ACC112 (cell line): ENCODE results near the gene SCTR.

Source experiments
- H2AFZ ChIP-seq: fragments of 200-600 bp; sonication (generic); one replicate; pipeline ENCODE4 v1.6.0; 2017; ENCODE audit warnings: antibody characterized with exemption, low read length; ENCODE audit not compliant: unreplicated experiment
- H3K27ac ChIP-seq: fragments of 200-600 bp; sonication (generic); 2 replicates; pipeline ENCODE4 v1.5.1; 2014; ENCODE audit warnings: low read depth, mild to moderate bottlenecking, antibody characterized with exemption, low read length, moderate library complexity
- H3K27me3 ChIP-seq: fragments of 200-600 bp; sonication (generic); 2 replicates; pipeline ENCODE4 v1.6.1; 2014; ENCODE audit warnings: mild to moderate bottlenecking, antibody characterized with exemption, low read length, moderate library complexity, mixed read lengths; ENCODE audit not compliant: insufficient read depth
- H3K36me3 ChIP-seq: fragments of 200-600 bp; sonication (generic); 2 replicates; pipeline ENCODE4 v1.6.1; 2016; ENCODE audit warnings: mild to moderate bottlenecking, antibody characterized with exemption, low read length, moderate library complexity, mixed read lengths; ENCODE audit not compliant: insufficient read depth
- H3K4me1 ChIP-seq: fragments of 200-600 bp; sonication (generic); one replicate; pipeline ENCODE4 v1.6.1; 2016; ENCODE audit warnings: low read length, mixed read lengths; ENCODE audit not compliant: insufficient read depth, unreplicated experiment, control insufficient read depth
- H3K4me3 ChIP-seq: fragments of 200-600 bp; sonication (generic); 2 replicates; pipeline ENCODE4 v1.5.1; 2014; ENCODE audit warnings: mild to moderate bottlenecking, low read depth, low read length
- H3K79me2 ChIP-seq: fragments of 200-600 bp; sonication (generic); one replicate; pipeline ENCODE4 v1.6.0; 2016; ENCODE audit warnings: low read length; ENCODE audit not compliant: control insufficient read depth, unreplicated experiment, insufficient read depth

The SCTR gene

GRCh38 chr2:119488245-119489214 is 35.8 kb downstream of the SCTR start:
- no peaks in the 10 kb centered on the region for H3K79me2 ChIP-seq
- H3K4me1 ChIP-seq: peaks cover 42% of the 10 kb centered on the region
- no peak overlapping the region for H3K4me3 ChIP-seq
- no peaks in the 10 kb centered on the region for H3K36me3 ChIP-seq
- H3K27ac ChIP-seq: no peak overlapping the region
- no peaks in the 10 kb centered on the region for H3K27me3 ChIP-seq
- H2AFZ ChIP-seq: no peak overlapping the region

GRCh38 chr2:119487434-119488244 is 36.6 kb downstream of the SCTR start:
- Histone ChIP-seq H3K4me3 (no peak overlapping the region), H3K79me2 (no peaks in the 10 kb centered on the region), H3K27ac (no peak overlapping the region), H3K4me1 (peaks cover 48% of the 10 kb centered on the region), H3K36me3 (no peaks in the 10 kb centered on the region), H2AFZ (no peak overlapping the region), H3K27me3 (no peaks in the 10 kb centered on the region)

DNA sequence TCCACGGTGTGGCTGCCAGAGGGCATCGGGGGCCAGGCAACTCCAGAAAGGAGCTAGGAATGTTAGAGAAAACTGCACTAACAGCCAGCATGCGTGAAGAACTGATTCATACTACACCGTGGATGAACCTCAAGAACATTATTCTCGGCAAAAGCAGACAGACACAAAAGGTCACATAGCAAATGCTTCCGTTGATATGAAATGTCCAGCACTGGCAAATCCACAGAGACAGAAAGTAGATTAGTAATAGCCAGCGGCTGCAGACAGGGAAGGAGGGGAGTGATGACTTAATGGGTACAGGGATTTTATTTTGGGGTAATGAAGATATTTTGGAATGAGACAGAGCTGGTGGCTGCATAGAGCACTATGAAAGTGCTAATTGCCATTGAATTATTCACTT is 37.4 kb downstream of the SCTR start:
- peak overlapping the region; percentile 23; the same call in 1 of the 2 replicates for H3K27ac ChIP-seq
- no peak overlapping the region for H3K4me3 ChIP-seq
- peaks cover 41% of the 10 kb centered on the region for H3K4me1 ChIP-seq
- no peaks in the 10 kb centered on the region for H3K79me2 ChIP-seq
- H3K36me3 ChIP-seq: no peaks in the 10 kb centered on the region
- H3K27me3 ChIP-seq: no peaks in the 10 kb centered on the region
- H2AFZ ChIP-seq: peak overlapping the region; percentile 22

GRCh38 chr2:119486196-119486827 is 38.0 kb downstream of the SCTR start:
- no peaks in the 10 kb centered on the region for H3K36me3 ChIP-seq
- H3K4me3 ChIP-seq: no peak overlapping the region
- peaks cover 38% of the 10 kb centered on the region for H3K4me1 ChIP-seq
- H2AFZ ChIP-seq: peak overlapping the region; percentile 22
- no peaks in the 10 kb centered on the region for H3K27me3 ChIP-seq
- peak overlapping the region; percentile 23; the same call in 1 of the 2 replicates for H3K27ac ChIP-seq
- H3K79me2 ChIP-seq: no peaks in the 10 kb centered on the region

DNA sequence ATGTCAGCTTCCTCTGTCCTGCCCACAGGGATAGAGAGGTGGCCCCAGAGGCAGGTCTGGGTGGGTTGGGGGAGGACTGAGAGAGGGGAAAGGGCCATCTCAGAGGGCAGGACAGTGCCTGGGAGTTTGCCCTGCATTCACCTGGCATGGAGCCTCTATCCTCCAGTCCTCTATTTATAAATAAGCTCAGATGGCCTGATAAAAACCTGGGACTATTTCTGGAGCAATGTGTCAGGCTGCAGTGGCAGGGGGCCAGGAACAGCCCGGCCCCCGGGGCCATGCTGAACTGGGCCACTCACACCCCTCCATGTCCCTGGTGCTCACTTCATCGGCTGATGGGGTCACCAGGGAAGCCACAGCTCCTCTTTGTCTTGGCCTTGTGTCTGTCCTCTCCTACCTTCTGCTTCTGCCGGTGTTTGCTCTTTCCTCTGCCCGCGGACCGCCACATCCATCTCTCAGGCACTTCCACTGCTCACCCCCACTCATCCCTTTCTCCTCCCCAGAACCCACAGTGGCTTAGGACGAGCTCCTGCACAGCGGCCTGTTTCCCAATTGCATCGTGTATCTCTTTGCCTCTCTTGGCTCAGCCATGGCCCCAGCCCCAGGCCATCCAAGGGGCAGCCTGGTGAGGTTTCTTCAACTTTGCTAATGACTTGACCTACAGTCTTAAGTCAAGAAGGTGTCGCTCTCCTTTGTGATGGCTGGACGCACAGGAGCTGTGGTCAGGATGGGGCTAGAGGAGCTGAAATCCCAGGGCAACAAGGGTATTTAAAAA is 38.8 kb downstream of the SCTR start:
- no peak overlapping the region for H2AFZ ChIP-seq
- no peak overlapping the region for H3K4me3 ChIP-seq
- H3K27ac ChIP-seq: no peak overlapping the region
- H3K27me3 ChIP-seq: no peaks in the 10 kb centered on the region
- no peaks in the 10 kb centered on the region for H3K79me2 ChIP-seq
- H3K4me1 ChIP-seq: peaks cover 38% of the 10 kb centered on the region
- H3K36me3 ChIP-seq: no peaks in the 10 kb centered on the region

- no peaks in the 10 kb centered on the region for H3K27me3 ChIP-seq
- no peak overlapping the region for H3K27ac ChIP-seq
- peaks cover 35% of the 10 kb centered on the region for H3K4me1 ChIP-seq
These were observed 39.4 kb downstream of the SCTR start for GRCh38 chr2:119484834-119485233.

GRCh38 chr2:119483896-119484718 is 40.2 kb downstream of the SCTR start:
- Histone ChIP-seq H3K27ac (no peak overlapping the region), H3K79me2 (no peaks in the 10 kb centered on the region), H3K4me3 (no peak overlapping the region), H2AFZ (no peak overlapping the region), H3K27me3 (no peaks in the 10 kb centered on the region), H3K36me3 (no peaks in the 10 kb centered on the region), H3K4me1 (peaks cover 29% of the 10 kb centered on the region)

More at GRCh38 chr2:119484834-119485233, 39.4 kb downstream of the SCTR start:
- H3K79me2 ChIP-seq: no peaks in the 10 kb centered on the region
- no peaks in the 10 kb centered on the region for H3K36me3 ChIP-seq
- no peak overlapping the region for H3K4me3 ChIP-seq
- H2AFZ ChIP-seq: no peak overlapping the region

- Histone ChIP-seq H3K79me2 (no peaks in the 10 kb centered on the region), H3K4me3 (no peak overlapping the region), H3K36me3 (no peaks in the 10 kb centered on the region), H3K27ac (no peak overlapping the region), H2AFZ (no peak overlapping the region), H3K4me1 (peaks cover 29% of the 10 kb centered on the region), H3K27me3 (no peaks in the 10 kb centered on the region)
These were observed 40.9 kb downstream of the SCTR start for GRCh38 chr2:119483395-119483753.

GRCh38 chr2:119482481-119483394 is 41.5 kb downstream of the SCTR start:
- Histone ChIP-seq H3K27ac (no peak overlapping the region), H3K4me3 (no peak overlapping the region), H3K36me3 (no peaks in the 10 kb centered on the region), H3K79me2 (no peaks in the 10 kb centered on the region), H3K27me3 (no peaks in the 10 kb centered on the region), H2AFZ (no peak overlapping the region), H3K4me1 (peaks cover 29% of the 10 kb centered on the region)
